Osteocyte (in vitro differentiated cells): ENCODE results near the gene SH3PXD2A. TPM values are rescaled to one million over a fixed set of nuclear protein-coding genes. Genes with fewer than 3 reads are reported as not detected.
"Not testable (repeated sequence)": the region's sequence is repeated elsewhere in the genome, so short reads cannot be mapped to it uniquely, and the experiment has no call there.

Experiments used
- DNase-seq: peaks from one replicate; pipeline ENCODE4 v3.0.0; 2021; ENCODE audit warnings: mixed read lengths; ENCODE audit not compliant: unreplicated experiment; ENCODE audit errors: extremely low spot score
- H3K27ac Mint-ChIP-seq: one replicate; pipeline ENCODE4 v1.8.0; 2021; ENCODE audit warnings: mild to moderate bottlenecking, mixed read lengths; ENCODE audit not compliant: unreplicated experiment
- H3K27me3 Mint-ChIP-seq: one replicate; pipeline ENCODE4 v1.8.0; 2021; ENCODE audit warnings: mixed read lengths; ENCODE audit not compliant: unreplicated experiment
- H3K36me3 Mint-ChIP-seq: one replicate; pipeline ENCODE4 v1.8.0; 2021; ENCODE audit warnings: mixed read lengths; ENCODE audit not compliant: unreplicated experiment
- H3K4me1 Mint-ChIP-seq: one replicate; pipeline ENCODE4 v1.8.0; 2021; ENCODE audit warnings: mixed read lengths; ENCODE audit not compliant: unreplicated experiment
- H3K4me3 Mint-ChIP-seq: one replicate; pipeline ENCODE4 v1.8.0; 2021; ENCODE audit warnings: mild to moderate bottlenecking, moderate library complexity, mixed read lengths; ENCODE audit not compliant: unreplicated experiment
- H3K9me3 Mint-ChIP-seq: one replicate; pipeline ENCODE4 v1.8.0; 2021; ENCODE audit warnings: mixed read lengths; ENCODE audit not compliant: unreplicated experiment
- total RNA-seq: library from RNA; stranded (reverse); gene quantifications from 2 replicates; pipeline ENCODE4 v1.2.1, GENCODE V29; 2021
- TF ChIP-seq, protein P1 (sequence below): fragments of 200-600 bp; sonication (generic); IDR thresholded peaks from 2 replicates; pipeline ENCODE4 v1.5.0; 2021; ENCODE audit warnings: antibody characterized with exemption, mild to moderate bottlenecking, moderate library complexity

Gene SH3PXD2A
- total RNA-seq, 1 donor from 2014 or later, result 43.0 TPM

DNA sequence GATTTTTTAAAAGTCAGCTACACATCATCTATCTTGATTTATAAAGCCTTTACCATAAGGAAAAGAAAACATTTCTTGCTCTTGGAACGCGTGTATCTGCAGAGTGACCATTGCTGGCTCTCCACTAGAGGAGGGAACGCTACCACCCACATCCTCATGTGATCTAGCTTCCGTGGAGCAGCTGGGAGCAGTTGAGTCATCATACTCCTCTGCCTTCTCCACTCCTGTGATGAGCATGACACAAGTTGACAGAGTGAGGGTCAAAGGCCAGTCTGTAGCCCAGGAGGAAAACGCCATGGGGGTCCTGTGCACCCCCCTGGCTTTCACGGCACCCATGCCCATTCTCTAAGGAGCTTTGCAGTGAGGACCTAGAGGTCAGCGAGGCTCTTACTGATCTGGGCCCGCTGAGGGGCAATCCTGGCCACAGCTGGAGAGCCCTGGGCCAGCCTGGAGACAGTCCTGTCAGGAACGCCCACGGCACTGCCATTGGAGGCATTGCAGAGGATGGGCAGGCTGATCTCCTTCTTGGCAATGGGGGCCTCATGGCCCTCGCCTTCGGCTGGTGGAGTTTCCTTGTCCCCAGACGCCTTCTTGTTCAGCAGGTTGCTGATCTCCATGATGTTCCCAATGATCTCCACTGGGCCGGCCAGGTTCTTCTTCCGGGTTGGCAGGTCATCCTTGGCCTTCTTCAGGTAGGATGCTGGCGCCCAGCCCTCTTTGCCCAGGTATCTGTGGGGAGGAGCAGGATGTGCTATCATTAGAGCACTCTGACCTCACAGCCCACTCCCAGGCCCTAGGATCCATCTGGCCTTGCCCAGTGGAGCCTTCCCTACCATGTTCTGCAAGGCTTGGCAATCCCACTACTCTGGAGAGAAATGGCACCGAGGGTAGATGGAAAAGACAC, 242.7 kb downstream of the SH3PXD2A start:
- Mint-ChIP-seq H3K4me1 (peaks cover 2% of the 10 kb centered on the region), H3K27ac (no peak overlapping the region), H3K36me3 (peaks cover 25% of the 10 kb centered on the region)

DNA sequence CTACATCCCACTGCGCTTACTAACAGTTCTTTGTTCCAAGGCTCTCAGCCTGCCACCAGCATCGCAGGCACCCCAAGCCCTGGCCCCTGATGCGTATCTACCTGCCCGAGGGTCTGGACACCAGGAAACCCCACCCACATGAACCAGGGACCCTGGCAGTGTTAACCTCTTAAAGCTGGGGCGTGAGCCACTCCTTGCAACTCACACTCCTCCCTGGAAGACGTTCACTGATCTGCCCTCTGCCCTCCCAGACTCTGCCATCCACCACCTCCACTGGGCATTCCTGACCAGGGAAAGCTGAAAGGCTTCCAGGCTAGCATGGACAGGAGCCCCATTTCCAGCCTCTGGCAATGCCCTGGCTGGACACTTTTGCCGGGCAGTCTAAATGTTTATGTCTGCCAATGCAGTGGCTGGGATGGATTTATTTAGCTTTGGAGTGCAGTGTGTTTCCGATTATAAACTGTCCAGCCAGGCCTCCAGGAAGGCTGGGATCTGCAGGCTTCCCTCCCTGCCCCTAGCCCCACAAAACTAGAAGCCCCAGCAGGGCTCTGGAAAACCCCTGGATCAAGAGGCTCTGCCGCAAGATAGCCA, 244.4 kb downstream of the SH3PXD2A start:
- Mint-ChIP-seq H3K4me1 (peaks cover 2% of the 10 kb centered on the region), H3K27ac (no peak overlapping the region), H3K27me3 (no peaks in the 10 kb centered on the region), H3K36me3 (peaks cover 25% of the 10 kb centered on the region), H3K4me3 (no peak overlapping the region), H3K9me3 (no peaks in the 10 kb centered on the region)
- TF ChIP-seq, protein P1, sequence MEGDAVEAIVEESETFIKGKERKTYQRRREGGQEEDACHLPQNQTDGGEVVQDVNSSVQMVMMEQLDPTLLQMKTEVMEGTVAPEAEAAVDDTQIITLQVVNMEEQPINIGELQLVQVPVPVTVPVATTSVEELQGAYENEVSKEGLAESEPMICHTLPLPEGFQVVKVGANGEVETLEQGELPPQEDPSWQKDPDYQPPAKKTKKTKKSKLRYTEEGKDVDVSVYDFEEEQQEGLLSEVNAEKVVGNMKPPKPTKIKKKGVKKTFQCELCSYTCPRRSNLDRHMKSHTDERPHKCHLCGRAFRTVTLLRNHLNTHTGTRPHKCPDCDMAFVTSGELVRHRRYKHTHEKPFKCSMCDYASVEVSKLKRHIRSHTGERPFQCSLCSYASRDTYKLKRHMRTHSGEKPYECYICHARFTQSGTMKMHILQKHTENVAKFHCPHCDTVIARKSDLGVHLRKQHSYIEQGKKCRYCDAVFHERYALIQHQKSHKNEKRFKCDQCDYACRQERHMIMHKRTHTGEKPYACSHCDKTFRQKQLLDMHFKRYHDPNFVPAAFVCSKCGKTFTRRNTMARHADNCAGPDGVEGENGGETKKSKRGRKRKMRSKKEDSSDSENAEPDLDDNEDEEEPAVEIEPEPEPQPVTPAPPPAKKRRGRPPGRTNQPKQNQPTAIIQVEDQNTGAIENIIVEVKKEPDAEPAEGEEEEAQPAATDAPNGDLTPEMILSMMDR, result no peak
- no peak for DNase-seq

More for the DNA sequence above, 242.7 kb downstream of the SH3PXD2A start:
- TF ChIP-seq, protein P1, result no peak
- no peak for DNase-seq
- H3K27me3 Mint-ChIP-seq, result no peaks in the 10 kb centered on the region
- no peaks in the 10 kb centered on the region for H3K9me3 Mint-ChIP-seq
- H3K4me3 Mint-ChIP-seq, result no peak overlapping the region

DNA sequence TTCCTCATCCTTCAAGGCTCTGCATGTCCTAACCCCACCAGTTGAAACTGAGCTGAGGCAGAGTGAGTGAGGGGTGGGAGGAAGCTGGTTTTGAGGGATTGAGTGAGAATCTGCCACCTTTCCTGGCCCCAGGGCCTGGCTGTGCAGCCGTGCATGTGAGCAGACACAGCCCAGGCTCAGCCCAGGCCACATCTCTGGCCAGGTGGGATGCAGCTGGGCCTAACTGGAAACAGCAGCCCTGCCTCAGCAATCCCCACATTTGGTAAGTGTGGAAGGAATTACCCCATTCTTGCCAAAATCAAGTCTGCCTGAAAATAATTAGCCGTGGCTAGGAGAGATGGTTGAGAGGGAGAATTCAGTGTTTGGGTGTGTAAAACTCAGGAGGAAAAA, 245.3 kb downstream of the SH3PXD2A start:
- Mint-ChIP-seq H3K4me3 (no peak overlapping the region), H3K9me3 (no peaks in the 10 kb centered on the region), H3K4me1 (peaks cover 2% of the 10 kb centered on the region), H3K27me3 (no peaks in the 10 kb centered on the region), H3K27ac (no peak overlapping the region), H3K36me3 (peaks cover 25% of the 10 kb centered on the region)
- TF ChIP-seq, protein P1, result no peak
- DNase-seq, result no peak

DNA sequence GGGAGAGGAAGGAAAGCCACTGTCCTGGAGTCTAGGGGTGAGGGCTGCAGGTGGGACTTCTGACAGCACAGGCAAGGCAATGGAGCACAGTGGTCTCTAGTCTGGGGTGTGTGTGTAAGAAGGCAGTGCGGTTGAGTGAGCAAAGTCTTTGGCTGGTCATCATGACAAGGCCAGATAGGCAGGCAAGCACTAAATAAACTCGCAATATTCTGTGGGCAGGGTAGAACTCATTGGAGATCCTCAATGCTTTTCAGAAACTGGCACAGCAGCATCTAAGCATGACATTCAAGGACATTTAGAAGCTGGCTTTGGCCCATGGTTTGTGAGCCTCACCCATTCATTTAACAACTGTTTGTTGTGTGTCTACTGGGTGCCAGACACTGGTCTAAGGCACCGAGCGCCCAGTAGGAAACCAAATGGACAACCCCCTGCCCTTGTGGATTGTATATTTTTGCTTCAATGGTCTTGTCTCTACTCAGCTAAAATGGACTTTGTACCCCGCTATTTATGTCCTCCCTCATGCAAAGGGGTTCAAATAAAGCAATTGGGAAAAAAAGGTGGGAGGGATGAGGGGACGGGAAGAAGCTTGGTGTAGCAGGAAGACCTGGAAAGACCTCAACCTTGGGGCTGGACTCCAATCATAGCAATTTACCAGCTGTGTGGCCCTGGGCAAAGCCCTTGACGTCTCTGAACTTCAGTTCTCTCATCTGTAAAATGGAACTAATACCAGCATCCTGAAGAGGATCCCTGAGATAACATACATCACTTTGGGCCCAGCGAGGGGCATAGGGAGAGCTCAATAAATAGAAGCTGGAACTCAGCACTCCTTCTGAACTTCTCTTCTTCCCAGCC, 245.9 kb downstream of the SH3PXD2A start:
- H3K36me3 Mint-ChIP-seq, result peaks cover 28% of the 10 kb centered on the region

DNA sequence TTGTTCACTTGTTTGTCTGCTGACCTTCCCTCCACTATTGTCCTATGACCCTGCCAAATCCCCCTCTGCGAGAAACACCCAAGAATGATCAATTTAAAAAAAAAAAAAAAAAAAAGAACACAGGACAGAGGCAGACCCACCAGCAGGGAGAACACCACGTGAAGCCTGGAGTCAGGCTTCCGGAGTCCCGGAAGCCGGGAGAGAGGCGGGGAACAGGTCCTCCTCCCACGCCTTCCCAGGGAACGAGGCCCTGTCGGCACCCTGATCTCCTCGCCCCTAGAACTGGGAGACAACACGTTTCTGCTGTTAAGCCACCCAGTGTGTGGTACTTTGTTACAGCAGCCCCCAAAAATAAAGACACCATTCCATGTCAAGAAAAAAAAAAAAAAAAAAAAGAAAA, 247.3 kb downstream of the SH3PXD2A start:
- not testable (repeated sequence) for H3K4me1 Mint-ChIP-seq, H3K4me3 Mint-ChIP-seq, H3K27ac Mint-ChIP-seq, H3K27me3 Mint-ChIP-seq, H3K9me3 Mint-ChIP-seq, DNase-seq
- peaks cover 20% of the 10 kb centered on the region for H3K36me3 Mint-ChIP-seq

More for the DNA sequence above, 245.9 kb downstream of the SH3PXD2A start:
- no peak overlapping the region for H3K4me3 Mint-ChIP-seq
- H3K27ac Mint-ChIP-seq, result no peak overlapping the region
- TF ChIP-seq, protein P1, result no peak
- DNase-seq, result no peak
- H3K4me1 Mint-ChIP-seq, result peaks cover 2% of the 10 kb centered on the region
- no peaks in the 10 kb centered on the region for H3K27me3 Mint-ChIP-seq
- H3K9me3 Mint-ChIP-seq, result no peaks in the 10 kb centered on the region

DNA sequence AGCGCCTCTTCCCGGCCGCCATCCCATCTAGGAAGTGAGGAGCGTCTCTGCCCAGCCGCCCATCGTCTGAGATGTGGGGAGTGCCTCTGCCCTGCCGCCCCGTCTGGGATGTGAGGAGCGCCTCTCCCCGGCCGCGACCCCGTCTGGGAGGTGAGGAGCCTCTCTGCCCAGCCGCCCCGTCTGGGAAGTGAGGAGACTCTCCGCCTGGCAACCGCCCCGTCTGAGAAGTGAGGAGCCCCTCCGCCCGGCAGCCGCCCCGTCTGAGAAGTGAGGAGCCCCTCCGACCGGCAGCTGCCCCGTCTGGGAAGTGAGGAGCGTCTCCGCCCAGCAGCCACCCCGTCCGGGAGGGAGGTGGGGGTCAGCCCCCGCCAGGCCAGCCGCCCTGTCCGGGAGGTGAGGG, 248.3 kb downstream of the SH3PXD2A start:
- H3K27me3 Mint-ChIP-seq, H3K4me3 Mint-ChIP-seq, DNase-seq, H3K4me1 Mint-ChIP-seq, H3K9me3 Mint-ChIP-seq, H3K27ac Mint-ChIP-seq: not testable (repeated sequence)
- peaks cover 24% of the 10 kb centered on the region for H3K36me3 Mint-ChIP-seq

DNA sequence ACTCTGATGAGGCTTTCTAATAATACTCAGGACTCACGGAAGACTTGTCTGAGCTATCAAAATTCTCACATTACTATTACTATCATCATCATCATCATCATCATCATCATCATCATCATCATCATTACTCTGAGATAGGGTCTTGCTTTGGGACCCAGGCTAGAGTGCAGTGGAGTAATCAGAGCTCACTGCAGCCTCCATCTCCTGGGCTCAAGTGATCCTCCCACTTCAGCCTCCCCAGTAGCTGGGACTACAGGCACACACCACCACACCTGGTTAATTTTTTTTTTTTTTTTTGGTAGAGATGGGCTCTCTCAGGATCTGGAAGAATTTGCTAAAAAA, 249.3 kb downstream of the SH3PXD2A start:
- H3K36me3 Mint-ChIP-seq, result peaks cover 21% of the 10 kb centered on the region
- H3K4me1 Mint-ChIP-seq, H3K27ac Mint-ChIP-seq, H3K9me3 Mint-ChIP-seq, H3K4me3 Mint-ChIP-seq, H3K27me3 Mint-ChIP-seq, DNase-seq: not testable (repeated sequence)
